ENCODE results near the gene SMTN.
"Not testable (repeated sequence)": the region's sequence is repeated elsewhere in the genome, so short reads cannot be mapped to it uniquely, and the experiment has no call there.

Gene SMTN

DNA sequence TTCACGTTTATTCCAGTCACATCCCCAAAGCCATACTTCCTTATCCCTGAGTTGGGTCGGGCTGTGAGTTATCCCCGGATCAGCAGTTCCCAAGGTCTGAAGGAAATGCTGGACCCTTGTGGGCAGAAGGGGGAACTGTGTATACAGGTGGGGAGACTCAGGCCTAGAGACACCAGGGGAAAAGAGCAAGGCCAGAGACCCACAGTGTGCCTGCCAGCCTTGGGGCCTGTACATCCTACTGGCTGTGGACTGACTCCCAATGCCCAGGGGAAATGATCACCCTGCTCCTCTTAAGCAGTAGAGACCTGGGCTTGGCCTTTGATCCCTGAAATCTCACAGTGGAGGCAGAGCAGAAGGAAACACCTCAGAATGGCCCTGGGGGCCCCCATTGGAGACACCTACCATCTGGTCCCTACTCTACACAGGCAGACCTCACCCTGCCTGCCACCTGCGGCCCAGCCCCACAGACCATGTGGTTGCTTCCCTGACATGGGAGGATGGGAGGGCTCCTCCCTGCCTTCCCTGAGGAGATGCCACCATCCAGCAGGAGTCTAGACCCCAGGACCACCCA is 25.0 kb downstream of the SMTN start:
- peak; percentile 43 for DNase-seq

DNA sequence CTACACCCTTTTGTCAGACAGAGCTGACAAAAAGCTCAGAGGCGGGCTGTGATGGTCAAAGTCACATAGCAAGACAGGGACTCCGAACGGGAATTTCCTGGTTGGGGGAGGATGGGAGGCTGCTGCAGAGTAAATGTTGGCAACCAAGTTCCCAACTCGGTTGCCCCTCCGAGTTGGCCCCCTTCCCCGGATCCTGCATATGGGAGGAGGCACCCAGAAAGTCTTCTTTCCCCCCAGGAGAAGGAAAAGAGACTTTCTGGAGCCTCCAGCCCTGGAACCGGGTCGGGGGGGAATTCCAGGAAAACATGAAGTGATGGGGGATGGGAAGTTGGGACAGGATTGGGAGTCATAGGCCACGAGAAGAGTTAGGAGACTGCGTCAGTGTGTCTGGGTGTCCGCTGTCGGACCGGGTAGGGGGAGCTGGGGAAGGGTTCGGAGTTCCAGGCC is 25.6 kb downstream of the SMTN start:
- DNase-seq: peak; percentile 66

DNA sequence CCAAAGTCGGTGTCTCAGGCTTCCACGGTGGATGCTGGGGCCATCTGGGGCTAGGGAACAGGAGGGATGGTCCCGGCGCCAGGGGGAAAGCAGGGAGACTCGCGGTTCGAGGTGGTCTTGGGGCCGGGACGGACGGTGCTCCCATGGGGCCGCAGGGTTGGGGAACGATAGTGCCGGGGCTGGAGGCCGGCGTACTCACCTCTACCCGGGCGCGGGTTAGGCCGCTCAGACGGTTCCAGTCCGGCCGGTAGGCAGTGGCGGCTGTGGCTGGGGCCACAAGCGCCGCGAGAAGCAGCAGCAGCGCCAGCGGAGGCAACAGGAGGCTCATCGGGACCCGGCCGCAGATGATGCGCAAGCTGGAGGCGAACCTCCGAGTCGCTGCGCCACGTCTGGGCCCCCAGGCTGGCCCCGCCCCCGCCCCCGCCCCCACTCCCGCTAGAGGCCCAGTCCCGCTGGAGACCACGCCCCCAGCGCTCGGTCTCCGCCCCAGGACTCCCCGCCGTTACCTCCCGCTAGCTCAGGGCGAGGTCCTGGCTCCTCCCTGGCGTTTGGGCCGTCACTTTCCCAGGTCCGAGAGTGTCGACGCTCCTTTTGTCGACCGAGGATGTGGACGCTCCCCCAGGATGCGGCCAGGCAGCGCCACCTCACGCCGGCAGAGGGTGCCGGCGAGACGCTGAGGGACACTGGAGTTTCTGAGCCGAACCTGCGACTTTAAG is 26.2 kb downstream of the SMTN start, which contains the start of gene SELENOM:
Gene SELENOM (minus strand): TSS at position 391 of the 716 bp plus-strand sequence. CDS start 63 bp downstream, at position 328.
- DNase-seq: peak; percentile 99

DNA sequence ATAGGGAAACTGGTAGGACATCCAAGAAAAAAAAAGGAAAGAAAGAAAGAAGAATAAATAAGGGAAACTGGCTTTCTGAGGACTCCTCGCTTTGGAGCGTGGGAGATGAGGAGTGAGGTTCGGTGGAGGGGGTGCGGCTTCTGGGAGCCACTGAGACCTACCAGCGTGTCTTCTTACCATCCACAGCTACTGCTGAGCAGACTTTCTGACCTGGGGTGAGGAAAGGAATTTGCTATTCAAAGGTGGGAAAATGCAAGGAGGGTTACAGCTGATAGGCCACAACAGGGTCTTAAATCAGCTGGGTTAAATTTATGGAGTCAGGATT is 26.7 kb downstream of the SMTN start:
- no peak for DNase-seq

DNA sequence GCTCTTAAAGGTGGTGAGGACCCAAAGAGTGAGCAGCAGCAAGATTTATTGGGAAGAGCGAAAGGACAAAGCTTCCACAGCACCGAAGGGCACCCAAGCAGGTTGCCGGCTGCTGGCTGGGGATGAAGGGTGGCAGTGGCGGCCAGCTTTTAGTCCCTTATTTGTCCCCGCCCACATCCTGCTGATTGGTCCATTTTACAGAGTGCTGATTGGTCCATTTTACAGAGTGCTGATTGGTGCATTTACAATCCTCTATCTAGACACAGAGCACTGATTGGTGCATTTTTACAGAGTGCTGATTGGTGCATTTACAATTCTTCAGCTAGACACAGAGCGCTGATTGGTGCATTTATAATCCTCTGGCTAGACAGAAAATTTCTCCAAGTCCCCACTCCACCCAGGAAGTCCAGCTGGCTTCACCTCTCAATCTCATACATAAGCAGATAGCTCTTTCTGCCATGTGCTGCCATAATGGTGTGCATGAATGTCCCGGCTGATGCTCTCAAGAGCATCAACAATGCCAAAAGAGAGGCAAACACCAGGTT is 31.5 kb downstream of the SMTN start:
- not testable (repeated sequence) for DNase-seq

DNA sequence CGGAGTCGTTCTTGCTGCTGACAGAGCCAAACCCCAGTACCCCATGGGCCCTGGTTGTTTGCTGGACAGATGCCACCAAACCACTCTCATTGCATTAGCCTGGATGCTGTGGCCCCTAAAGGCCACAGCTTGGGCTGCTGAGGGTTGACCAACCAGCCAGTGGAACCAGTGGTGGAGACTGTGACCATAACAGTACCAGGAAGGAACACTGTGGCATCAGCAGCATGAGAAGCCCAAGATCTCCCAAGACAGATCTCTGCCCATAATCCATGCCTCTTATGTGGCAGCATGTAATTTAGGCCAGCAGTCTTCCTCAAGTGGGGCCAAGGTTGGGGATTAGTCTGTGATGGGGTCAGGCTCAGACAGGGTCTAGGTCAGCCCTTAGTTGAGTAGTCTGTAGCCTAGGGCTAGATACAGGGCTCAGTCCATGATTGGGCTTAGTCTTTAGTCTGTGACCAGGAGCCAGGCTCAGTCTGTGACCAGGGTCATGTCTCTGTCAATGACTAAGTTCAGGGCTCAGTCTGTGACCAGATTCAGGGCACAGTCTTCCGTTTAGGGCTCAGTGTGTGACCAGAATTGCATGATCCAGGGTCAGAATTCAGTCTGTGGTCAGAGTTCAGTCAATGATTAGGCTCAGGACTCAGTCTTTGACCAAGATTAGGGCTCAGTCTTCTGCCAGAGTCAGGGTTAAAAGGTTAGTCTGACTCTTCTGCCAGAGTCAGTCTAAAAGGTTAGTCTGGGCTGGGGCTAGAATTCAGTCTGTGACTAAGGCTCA is 37.1 kb downstream of the SMTN start:
- DNase-seq: no peak

DNA sequence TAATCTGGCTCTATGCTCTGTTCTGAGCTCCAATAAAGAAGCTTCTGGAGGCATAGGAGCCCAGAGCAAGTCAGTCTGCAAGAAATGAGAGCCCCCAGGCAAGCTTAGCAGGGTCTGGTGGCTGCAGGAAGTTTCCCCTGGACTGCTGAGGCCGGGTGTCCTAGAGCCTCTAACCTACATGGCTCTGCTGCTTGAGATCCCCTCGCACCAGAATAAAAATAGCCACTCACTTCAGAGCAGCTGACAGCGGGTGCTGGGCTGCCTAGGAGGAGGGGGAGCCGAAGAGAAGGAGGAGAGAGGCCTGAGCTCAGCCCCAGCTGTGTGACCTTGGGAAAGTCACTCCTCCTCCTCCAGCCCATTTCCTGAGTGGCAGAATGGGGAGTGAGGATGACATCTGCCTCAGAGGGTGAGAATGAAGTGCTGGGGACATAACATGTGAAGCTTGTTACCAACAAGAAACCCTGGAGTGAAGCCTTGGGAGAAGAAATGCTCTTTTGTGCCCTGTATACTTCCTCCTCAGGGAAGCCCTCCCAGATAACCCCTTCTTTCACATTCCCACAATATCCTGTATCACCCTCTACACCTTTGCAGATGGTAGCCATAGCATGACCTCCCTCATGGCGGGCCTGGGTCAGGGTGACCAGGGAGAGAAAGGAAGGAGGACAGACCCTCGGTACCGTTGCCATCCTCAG is 38.1 kb downstream of the SMTN start:
- DNase-seq: no peak

DNA sequence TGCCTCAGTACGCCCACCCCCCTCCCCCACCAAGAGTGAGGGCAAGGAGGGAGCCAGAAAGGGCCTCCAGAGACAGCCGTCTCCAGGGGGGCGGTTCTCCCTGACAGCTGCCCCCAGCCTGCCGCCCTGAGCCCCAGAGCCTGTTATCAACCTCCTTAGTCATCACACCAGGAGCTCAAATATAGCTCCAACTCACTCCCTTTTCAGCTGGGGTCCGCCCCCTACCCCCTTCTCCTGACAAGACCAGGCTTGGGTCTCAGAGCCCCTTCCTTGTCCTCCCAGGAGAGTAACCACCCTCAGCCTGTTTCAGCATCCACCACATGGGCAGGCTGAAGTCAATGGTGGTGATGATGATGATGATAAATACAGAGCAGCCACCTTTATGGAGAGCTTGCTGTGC is 39.1 kb downstream of the SMTN start:
- no peak for DNase-seq

DNA sequence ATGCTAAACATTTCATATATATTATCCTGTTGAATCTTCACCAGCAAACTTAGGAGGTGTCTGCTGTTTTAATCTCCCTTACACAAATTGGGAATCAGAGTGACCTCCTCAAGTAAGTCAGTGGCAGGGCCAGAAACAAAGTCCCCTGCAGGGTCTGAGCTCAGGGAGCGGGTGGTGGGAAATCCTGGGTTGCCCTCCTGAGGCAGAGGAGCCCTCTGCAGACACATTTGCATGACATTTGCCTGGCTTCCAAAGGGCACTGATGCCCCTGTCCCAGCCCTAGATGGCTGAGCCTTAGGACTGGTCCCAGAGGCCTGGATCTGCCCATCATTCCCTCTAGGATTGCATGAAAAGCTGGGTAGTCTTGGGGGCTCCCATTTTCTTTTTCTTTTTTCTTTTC is 39.5 kb downstream of the SMTN start:
- no peak for DNase-seq

DNA sequence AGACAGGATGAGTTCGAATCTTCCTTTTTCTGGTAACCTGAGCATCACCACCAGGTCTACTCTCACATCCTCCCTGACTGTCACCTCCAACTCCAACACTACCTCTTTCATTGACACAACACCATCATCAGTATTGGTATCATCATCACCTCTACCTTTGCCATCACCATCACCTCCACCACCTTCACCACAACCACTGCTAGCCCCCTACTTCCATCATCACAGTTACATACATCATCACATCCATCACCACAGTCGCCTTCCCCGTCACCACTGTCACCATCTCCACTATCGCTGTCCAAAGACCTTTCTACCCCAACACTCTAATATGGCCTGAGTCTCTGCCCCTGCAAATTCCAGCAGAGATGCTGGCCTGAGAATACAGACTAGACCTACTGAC is 40.3 kb downstream of the SMTN start:
- no peak for DNase-seq

DNA sequence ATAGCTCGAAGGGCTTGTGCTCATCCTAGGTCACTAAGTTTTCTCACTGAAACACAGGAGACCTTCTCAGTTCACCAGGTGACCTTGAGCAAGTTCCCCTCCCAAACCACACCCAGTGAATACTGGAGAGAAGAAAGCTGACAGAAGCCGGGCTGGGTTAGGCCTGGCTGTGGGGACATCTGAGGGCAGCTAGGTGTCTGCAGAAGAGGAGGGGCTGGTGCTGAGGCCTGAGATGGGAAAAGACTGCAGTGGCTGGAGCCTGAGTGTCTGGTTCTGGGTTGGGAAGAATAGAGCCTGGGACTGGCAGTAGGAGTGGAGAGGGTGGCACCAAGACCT is 41.0 kb downstream of the SMTN start:
- no peak for DNase-seq

DNA sequence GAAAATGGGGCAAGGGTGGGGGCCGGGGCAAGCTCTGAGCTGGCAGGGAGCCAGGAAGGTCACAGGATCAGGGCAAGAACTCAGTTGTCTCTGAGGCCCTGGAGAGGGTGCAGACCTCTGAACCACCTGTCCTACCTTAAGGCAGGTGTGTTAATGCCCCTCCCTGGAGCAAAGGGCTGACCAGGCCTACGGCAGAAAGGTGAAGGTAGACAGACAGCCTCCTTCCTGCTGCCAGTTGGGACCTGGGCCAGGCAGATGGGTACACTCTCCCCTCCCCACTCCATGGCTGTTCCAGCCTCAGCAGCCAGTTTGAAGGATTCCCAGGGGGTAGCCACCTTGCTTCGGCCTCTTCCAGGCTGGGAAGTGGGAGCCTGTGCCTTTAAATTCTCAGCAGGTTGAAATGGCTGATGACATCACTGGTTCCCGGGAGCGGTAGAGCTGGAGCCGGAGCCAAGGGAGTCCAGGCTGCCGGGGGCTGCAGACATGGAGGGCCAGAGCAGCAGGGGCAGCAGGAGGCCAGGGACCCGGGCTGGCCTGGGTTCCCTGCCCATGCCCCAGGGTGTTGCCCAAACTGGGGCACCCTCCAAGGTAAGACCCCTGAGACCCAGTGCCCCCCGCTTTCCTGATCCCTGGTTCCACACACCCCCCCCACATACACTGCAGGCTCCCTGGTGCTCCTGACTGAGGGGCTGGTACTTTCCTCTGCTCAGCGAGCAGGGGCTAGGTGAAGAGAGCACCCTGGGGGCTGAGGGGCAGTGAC is 41.6 kb downstream of the SMTN start, which contains the start of gene INPP5J:
Gene INPP5J (plus strand): TSS at position 435 of the 760 bp plus-strand sequence. CDS start 49 bp downstream, at position 484.
- peak; percentile 76 for DNase-seq

DNA sequence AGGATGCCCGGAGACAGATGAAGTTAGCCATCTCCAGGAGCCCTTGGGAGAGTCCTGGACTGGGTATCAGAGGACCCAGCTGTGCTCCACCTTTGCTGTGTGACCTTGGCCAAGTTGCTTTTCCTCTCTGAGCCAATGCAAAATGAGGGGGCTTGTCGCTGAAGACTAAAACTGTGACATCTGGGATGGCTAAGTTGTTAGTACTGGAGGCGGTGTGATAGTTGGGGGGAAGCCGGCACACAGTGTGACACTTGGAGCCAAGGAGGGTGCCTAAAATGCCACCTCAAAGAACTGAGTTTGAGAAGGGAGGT is 42.1 kb downstream of the SMTN start:
- no peak for DNase-seq

DNA sequence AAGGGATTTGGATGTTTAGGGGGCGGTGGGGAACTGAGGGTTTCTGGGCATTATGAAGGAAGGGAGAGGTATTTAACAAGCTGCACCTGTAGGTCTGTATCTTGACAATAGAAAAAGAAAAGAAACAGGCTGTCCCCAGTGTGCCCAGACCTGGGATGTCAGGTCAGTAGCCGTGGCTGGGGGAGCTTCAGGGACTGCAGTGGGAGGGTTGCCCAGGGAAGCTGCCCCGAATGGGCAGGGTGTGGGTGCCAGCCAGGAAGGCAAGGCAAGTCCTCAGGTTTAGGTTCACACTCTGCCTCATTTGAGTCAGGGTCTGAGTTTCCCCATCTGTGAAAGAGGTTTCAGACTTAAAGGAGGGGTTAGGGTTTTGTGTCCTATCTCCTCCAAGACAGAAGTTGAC is 43.2 kb downstream of the SMTN start:
- no peak for DNase-seq

DNA sequence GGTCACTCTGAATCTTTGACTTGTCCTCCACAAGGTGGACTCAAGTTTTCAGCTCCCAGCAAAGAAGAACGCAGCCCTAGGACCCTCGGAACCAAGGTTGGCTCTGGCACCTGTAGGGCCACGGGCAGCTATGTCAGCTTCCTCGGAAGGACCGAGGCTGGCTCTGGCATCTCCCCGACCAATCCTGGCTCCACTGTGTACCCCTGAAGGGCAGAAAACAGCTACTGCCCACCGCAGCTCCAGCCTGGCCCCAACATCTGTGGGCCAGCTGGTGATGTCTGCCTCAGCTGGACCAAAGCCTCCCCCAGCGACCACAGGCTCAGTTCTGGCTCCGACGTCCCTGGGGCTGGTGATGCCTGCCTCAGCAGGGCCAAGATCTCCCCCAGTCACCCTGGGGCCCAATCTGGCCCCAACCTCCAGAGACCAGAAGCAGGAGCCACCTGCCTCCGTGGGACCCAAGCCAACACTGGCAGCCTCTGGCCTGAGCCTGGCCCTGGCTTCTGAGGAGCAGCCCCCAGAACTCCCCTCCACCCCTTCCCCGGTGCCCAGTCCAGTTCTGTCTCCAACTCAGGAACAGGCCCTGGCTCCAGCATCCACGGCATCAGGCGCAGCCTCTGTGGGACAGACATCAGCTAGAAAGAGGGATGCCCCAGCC is 43.8 kb downstream of the SMTN start:
- DNase-seq: no peak

DNA sequence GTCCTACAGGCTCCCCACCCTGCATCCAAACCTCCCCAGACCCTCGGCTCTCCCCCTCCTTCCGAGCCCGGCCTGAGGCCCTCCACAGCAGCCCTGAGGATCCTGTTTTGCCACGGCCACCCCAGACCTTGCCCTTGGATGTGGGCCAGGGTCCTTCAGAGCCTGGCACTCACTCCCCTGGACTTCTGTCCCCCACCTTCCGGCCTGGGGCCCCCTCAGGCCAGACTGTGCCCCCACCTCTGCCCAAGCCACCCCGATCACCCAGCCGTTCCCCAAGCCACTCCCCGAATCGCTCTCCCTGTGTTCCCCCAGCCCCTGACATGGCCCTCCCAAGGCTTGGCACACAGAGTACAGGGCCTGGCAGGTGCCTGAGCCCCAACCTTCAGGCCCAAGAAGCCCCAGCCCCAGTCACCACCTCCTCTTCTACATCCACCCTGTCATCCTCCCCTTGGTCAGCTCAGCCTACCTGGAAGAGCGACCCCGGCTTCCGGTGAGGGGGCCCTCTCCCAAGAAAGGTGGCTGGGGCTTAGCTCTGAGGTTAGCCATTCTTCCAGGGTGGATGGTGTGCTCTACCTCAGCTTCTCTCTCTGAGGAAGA is 44.5 kb downstream of the SMTN start:
- no peak for DNase-seq

DNA sequence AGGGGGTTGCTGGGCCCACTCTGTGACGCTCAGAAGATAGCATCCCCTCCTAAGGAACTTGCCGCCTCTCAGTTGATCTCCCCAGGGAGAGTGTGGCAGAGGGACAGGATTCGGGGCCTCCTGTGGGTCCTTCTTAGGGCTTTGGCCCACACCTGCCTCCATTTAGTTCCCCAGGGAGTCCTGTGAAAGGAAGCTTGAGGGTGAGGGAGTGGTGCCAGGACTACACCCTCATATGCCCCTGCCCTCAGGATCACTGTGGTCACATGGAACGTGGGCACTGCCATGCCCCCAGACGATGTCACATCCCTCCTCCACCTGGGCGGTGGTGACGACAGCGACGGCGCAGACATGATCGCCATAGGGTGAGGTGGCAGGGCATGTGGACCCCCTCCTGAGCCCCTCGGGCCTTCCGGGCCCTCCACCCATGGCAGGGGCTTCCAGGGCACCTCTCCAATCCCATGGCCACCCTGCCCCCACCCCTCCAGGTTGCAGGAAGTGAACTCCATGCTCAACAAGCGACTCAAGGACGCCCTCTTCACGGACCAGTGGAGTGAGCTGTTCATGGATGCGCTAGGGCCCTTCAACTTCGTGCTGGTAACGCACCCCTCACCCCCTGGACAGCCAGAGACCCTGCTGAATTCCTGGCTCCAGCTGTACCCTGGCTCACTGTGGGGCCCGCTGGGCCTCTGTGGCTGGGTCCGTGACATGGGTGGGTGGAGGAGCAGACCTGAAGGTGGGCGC is 45.2 kb downstream of the SMTN start:
- no peak for DNase-seq

DNA sequence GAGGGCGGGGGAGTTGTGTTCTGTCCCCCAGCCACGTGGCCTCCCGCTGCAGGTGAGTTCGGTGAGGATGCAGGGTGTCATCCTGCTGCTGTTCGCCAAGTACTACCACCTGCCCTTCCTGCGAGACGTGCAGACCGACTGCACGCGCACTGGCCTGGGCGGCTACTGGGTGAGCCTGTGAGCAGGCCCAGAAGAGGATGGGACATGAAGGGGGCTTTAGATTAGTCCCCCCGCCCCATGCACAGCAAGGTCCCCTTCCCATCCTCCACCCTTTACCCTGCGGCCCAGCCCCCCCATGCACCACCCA is 45.7 kb downstream of the SMTN start:
- DNase-seq: no peak

DNA sequence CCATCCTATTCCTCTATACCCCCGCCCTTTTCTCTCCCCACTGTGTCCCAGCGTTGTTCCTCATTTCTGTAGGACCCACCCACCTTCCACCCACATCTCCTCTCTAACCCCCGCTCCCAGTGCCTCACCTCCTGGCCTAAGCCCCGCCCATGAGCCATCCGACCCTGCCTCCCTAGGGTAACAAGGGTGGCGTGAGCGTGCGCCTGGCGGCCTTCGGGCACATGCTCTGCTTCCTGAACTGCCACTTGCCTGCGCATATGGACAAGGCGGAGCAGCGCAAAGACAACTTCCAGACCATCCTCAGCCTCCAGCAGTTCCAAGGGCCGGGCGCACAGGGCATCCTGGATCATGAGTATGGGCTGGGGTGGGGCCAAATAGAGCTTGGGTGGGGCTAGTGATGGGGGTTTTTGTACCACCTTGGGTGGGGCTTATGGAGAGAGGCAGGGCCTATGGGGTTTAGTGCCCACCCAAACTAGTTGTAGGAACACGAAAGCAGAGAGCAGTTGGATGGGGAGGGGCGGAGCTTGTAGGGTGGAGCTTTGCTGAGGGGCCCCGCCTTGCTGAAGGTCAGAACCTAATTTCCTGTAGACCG is 46.2 kb downstream of the SMTN start:
- DNase-seq: no peak

DNA sequence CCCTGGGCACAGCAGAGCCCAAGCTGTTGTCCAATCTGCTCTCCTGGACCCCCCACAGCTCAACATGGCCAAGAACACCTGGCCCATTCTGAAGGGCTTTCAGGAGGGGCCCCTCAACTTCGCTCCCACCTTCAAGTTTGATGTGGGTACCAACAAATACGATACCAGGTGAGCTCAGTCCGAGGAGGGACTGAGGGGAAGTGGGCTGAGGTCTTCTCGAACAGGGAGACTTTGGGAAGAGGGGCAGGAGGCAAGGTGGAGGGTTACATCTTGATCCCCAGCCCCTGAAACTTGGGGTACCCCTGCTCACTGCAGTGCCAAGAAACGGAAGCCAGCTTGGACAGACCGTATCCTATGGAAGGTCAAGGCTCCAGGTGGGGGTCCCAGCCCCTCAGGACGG is 47.0 kb downstream of the SMTN start:
- no peak for DNase-seq

DNA sequence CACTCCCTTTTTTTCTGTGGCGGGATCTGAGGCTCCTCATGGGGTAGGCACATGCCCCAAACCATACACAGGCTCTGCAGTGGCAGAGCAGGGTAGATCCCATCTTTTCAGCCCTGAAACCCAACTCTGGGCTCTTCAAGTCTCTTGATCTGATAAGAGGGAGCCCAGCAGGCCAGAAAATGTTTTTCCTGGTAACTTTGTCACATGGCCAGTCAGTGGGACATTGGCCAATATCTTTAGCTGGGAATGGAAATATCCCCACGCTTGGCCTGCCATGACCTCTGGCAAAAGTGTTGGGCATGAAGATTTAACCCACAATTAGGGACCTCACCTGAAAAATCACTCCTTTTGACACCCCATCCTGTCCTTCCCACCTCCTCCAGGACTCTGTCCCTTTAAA is 49.8 kb downstream of the SMTN start:
- no peak for DNase-seq

Measured in EL (cell line).